SK-N-MC (cell line): ENCODE data around the gene SUPT20HL2.

ENCODE experiments used
- EZH2 ChIP-seq: fragments of 200-600 bp; sonication (generic); IDR thresholded peaks from one replicate; pipeline ENCODE4 v1.6.1; 2017; ENCODE audit warnings: antibody characterized with exemption
- FOXP2 ChIP-seq: optimal IDR thresholded peaks from 2 replicates; pipeline ENCODE3; 2011; ENCODE audit warnings: mild to moderate bottlenecking, moderate library complexity; ENCODE audit not compliant: insufficient read depth; ENCODE audit errors: extremely low read length, control extremely low read depth
- POLR2AphosphoS5 ChIP-seq: IDR thresholded peaks from 2 replicates; pipeline ENCODE4 v1.6.1; 2012; ENCODE audit warnings: mild to moderate bottlenecking, low read depth, low read length, borderline replicate concordance

DNA sequence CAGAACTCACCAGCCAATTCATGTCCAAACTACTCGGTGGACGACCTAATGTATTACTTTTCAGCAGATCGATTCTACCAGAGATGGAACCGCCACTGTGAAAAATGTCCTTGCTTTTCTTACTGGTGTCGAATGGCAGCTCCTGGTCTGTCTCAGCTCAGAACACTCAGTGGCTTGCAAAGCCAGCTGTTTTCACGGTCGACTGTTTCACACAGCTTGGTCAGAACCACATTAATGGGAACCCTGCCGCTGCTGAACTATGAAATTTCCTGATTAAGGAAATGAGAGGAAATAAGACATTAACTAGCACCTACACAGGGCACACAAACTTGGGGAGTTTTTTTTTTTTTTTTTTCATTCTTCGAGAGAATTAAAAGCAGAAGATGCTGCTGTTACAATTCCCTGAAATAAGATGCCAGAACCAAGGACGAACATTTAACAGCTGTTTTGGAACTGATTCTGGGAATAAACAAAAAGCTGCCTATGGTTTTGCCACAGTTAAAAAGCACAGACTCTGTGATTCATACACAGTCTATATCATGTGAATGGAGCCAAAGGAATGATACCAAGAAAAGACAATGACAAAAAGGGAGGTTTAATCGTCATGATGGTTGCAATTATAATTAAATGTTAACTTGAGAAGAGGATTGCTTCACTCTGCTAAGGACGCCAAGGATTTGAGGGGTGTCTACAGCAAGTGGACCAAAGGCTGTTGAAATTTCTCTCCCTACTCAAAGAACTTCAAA lies 31.3 kb downstream of the SUPT20HL2 start:
- no peak for TF ChIP-seq EZH2
- no peak for TF ChIP-seq POLR2AphosphoS5
- no peak for TF ChIP-seq FOXP2
